Measurements from ENCODE around the gene HHIP.

The HHIP gene

DNA sequence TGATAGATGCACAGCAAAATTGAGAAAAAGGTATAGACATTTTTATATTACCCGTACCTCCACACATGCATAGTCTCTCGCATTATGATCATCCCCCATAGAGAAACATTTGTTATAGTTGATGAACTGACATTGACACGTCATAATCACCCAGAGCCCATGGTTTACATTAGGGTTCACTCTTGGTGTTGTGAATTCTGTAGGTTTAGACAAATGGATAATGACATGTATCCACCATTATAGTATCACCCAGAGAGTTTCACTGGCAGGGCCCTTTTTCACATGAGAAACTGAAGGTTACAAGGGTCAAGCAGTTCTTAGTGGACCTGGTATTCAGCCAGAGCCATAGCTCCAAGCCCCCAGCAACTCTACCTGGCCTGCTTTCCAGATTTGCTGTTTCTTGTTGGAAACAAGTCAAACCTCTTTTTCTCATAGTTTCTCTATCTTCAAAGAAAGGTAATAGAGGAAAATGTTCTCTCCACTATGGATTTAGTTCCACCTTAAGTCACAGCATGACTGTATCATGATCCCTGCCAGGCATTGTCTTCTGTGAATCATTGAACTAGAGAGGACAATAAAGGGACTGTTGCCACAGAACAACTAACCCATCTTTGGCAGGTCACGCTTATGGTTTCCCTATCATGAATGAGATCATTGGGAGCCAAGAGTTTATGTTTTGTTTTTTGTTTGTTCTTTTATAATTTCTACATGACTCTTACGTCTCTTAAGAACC is 64.0 kb downstream of the HHIP start:
- no peak overlapping the region for H3K27ac ChIP-seq (ENCODE audit: low read depth, low read length, poor library complexity, severe bottlenecking)
- no peak overlapping the region for H3K9ac ChIP-seq (ENCODE audit: low read length)
- H3K4me1 ChIP-seq (ENCODE audit: insufficient read depth, low read length, severe bottlenecking): no peaks in the 10 kb centered on the region
- no peaks in the 10 kb centered on the region for H3F3A ChIP-seq (ENCODE audit: insufficient read depth, low read length)
- H3K9me2 ChIP-seq (ENCODE audit: low read depth, low read length): no peaks in the 10 kb centered on the region
- H3K27me3 ChIP-seq (ENCODE audit: insufficient read depth, low read length): no peaks in the 10 kb centered on the region
- H3K4me2 ChIP-seq (ENCODE audit: low read length): no peak overlapping the region
- TF ChIP-seq CTCF (IDR thresholded peaks at IDR 0.05; ENCODE audit: low read length): no peak
- no peak for TF ChIP-seq EZH2 (IDR thresholded peaks at IDR 0.05; ENCODE audit: borderline replicate concordance, low read length)
- H3K36me3 ChIP-seq (ENCODE audit: insufficient read depth, low read length): no peaks in the 10 kb centered on the region
- no peaks in the 10 kb centered on the region for H3K9me3 ChIP-seq (ENCODE audit: low read length)
- no peaks in the 10 kb centered on the region for H4K20me1 ChIP-seq (ENCODE audit: insufficient read depth, low read length)
- H3K4me3 ChIP-seq (ENCODE audit: low read depth, low read length, poor library complexity, severe bottlenecking): no peak overlapping the region
- no peak overlapping the region for H2AFZ ChIP-seq (ENCODE audit: low read length)
- no peaks in the 10 kb centered on the region for H3K79me2 ChIP-seq (ENCODE audit: insufficient read depth, low read length)

- TF ChIP-seq EZH2 (IDR thresholded peaks at IDR 0.05; ENCODE audit: borderline replicate concordance, low read length): no peak
- TF ChIP-seq CTCF (IDR thresholded peaks at IDR 0.05; ENCODE audit: low read length): no peak
- H3K27me3 ChIP-seq (ENCODE audit: insufficient read depth, low read length): no peaks in the 10 kb centered on the region
- H3F3A ChIP-seq (ENCODE audit: insufficient read depth, low read length): no peaks in the 10 kb centered on the region
- H3K4me1 ChIP-seq (ENCODE audit: insufficient read depth, low read length, severe bottlenecking): no peaks in the 10 kb centered on the region
- H3K79me2 ChIP-seq (ENCODE audit: insufficient read depth, low read length): no peaks in the 10 kb centered on the region
- H2AFZ ChIP-seq (ENCODE audit: low read length): no peak overlapping the region
- H4K20me1 ChIP-seq (ENCODE audit: insufficient read depth, low read length): no peaks in the 10 kb centered on the region
- H3K4me3 ChIP-seq (ENCODE audit: low read depth, low read length, poor library complexity, severe bottlenecking): no peak overlapping the region
- no peaks in the 10 kb centered on the region for H3K9me2 ChIP-seq (ENCODE audit: low read depth, low read length)
- no peak overlapping the region for H3K9ac ChIP-seq (ENCODE audit: low read length)
- no peaks in the 10 kb centered on the region for H3K36me3 ChIP-seq (ENCODE audit: insufficient read depth, low read length)
- no peaks in the 10 kb centered on the region for H3K9me3 ChIP-seq (ENCODE audit: low read length)
- no peak overlapping the region for H3K4me2 ChIP-seq (ENCODE audit: low read length)
- H3K27ac ChIP-seq (ENCODE audit: low read depth, low read length, poor library complexity, severe bottlenecking): no peak overlapping the region
Measured at GRCh38 chr4:144710526-144710912, 64.6 kb downstream of the HHIP start.

GRCh38 chr4:144711700-144712456 is 65.9 kb downstream of the HHIP start:
- no peaks in the 10 kb centered on the region for H3K36me3 ChIP-seq (ENCODE audit: insufficient read depth, low read length)
- H3K4me1 ChIP-seq (ENCODE audit: insufficient read depth, low read length, severe bottlenecking): no peaks in the 10 kb centered on the region
- H3K9ac ChIP-seq (ENCODE audit: low read length): no peak overlapping the region
- no peaks in the 10 kb centered on the region for H4K20me1 ChIP-seq (ENCODE audit: insufficient read depth, low read length)
- no peak for TF ChIP-seq CTCF (IDR thresholded peaks at IDR 0.05; ENCODE audit: low read length)
- TF ChIP-seq EZH2 (IDR thresholded peaks at IDR 0.05; ENCODE audit: borderline replicate concordance, low read length): no peak
- H3K9me3 ChIP-seq (ENCODE audit: low read length): no peaks in the 10 kb centered on the region
- no peaks in the 10 kb centered on the region for H3K9me2 ChIP-seq (ENCODE audit: low read depth, low read length)
- no peak overlapping the region for H3K4me3 ChIP-seq (ENCODE audit: low read depth, low read length, poor library complexity, severe bottlenecking)
- H3K27ac ChIP-seq (ENCODE audit: low read depth, low read length, poor library complexity, severe bottlenecking): no peak overlapping the region
- H3K27me3 ChIP-seq (ENCODE audit: insufficient read depth, low read length): no peaks in the 10 kb centered on the region
- H3K79me2 ChIP-seq (ENCODE audit: insufficient read depth, low read length): no peaks in the 10 kb centered on the region
- H3K4me2 ChIP-seq (ENCODE audit: low read length): no peak overlapping the region
- H3F3A ChIP-seq (ENCODE audit: insufficient read depth, low read length): no peaks in the 10 kb centered on the region
- no peak overlapping the region for H2AFZ ChIP-seq (ENCODE audit: low read length)
